Measurements from ENCODE around the gene ZBTB6. TPM values are rescaled to one million over a fixed set of nuclear protein-coding genes. Genes with fewer than 3 reads are reported as not detected.
A peak's percentile ranks its signal among the peaks of the same experiment; 100 is the strongest.

ZBTB6 gene
- total and polyA plus RNA-seq, 2 of the 13 experiments (the other 11 are each of a cell fraction or from before 2014, with no cell fraction given), result 3.7 to 7.1 TPM

DNA sequence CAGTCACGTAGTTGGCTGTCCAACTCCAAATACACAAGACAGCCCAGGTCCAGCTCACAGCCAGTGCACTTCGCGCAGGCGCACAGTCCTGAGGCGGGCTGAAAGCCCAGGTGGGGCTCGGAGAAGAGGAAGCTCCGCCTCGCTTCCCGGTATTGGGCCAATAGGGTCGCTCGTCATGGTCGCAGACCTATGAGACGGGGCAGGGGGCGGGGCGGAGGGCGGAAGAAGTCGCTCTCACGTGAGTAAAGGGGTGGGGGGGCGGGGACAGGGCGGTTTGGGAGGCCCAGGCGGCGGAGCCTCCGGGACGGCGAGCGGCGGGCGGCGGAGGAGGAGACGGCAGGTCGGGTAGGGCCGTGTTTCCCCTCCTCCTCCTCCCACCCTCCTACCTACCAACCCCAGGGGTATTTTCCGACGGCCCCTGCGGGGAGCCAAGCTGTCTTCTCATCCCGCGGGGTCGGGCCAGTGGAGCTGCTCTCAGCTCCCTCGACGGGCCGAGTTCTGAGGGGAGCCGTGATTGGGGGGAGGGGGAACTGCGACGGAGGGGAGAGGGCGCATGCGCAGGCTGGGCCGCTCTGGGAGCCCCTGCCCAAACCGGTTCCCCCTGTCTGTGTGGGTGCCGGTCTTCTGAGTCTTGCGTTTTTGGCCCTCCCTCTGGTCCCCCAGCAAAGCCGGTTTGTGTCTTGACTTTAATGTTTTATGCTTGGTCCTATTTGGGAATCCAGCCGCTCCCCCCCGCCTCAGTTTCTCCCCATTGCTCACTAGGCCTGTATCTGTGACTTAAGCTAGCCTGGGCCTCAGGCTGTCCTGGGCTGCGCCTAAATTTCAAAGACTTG is 27.8 kb upstream of the ZBTB6 start, which contains the start of gene RABGAP1 (continued):
- TF ChIP-seq, protein P1, sequence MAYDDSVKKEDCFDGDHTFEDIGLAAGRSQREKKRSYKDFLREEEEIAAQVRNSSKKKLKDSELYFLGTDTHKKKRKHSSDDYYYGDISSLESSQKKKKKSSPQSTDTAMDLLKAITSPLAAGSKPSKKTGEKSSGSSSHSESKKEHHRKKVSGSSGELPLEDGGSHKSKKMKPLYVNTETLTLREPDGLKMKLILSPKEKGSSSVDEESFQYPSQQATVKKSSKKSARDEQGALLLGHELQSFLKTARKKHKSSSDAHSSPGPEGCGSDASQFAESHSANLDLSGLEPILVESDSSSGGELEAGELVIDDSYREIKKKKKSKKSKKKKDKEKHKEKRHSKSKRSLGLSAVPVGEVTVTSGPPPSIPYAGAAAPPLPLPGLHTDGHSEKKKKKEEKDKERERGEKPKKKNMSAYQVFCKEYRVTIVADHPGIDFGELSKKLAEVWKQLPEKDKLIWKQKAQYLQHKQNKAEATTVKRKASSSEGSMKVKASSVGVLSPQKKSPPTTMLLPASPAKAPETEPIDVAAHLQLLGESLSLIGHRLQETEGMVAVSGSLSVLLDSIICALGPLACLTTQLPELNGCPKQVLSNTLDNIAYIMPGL (CRISPR knock-in tag; IDR thresholded peaks at IDR 0.05; ENCODE audit: borderline replicate concordance in 1 of 2, low read depth in 1 of 2), result peak; percentile 27 to 33; a peak in 2 of 4 replicates
- TF ChIP-seq ZNF24 (IDR thresholded peaks at IDR 0.05) (no peak), ZNF251 (CRISPR knock-in tag; IDR thresholded peaks at IDR 0.05) (no peak), ZEB1 (IDR thresholded peaks at IDR 0.05; ENCODE audit: insufficient replicate concordance, low read depth) (no peak), EHMT2 (IDR thresholded peaks at IDR 0.05; ENCODE audit: borderline replicate concordance, low read depth, low read length) (no peak), ZNF431 (CRISPR knock-in tag; IDR thresholded peaks at IDR 0.05; ENCODE audit: borderline replicate concordance, low read depth) (no peak), RBM39 (IDR thresholded peaks at IDR 0.05; ENCODE audit: low read depth, low read length, poor library complexity, severe bottlenecking) (peak; percentile 78), TCF7L2 (IDR thresholded peaks at IDR 0.05; ENCODE audit: low read depth, low read length) (no peak), ZNF432 (CRISPR knock-in tag; IDR thresholded peaks at IDR 0.05; ENCODE audit: borderline replicate concordance) (no peak), ZNF550 (CRISPR knock-in tag; IDR thresholded peaks at IDR 0.05; ENCODE audit: borderline replicate concordance) (no peak), ZNF383 (CRISPR knock-in tag; IDR thresholded peaks at IDR 0.05; ENCODE audit: borderline replicate concordance) (no peak), TEAD3 (CRISPR knock-in tag; optimal IDR thresholded peaks at IDR 0.05; ENCODE audit: borderline replicate concordance) (peak; percentile 32), ZFP62 (CRISPR knock-in tag; IDR thresholded peaks at IDR 0.05) (no peak), GATAD2A (CRISPR knock-in tag; IDR thresholded peaks at IDR 0.05) (no peak; the same call in none of the 2 replicates), TOE1 (CRISPR knock-in tag; IDR thresholded peaks at IDR 0.05) (no peak), HMGA1 (CRISPR knock-in tag; conservative IDR thresholded peaks at IDR 0.05) (no peak), NR3C1 (CRISPR knock-in tag; IDR thresholded peaks at IDR 0.05) (no peak), ZNF331 (CRISPR knock-in tag; IDR thresholded peaks at IDR 0.05) (no peak), HNRNPH1 (optimal IDR thresholded peaks at IDR 0.05; ENCODE audit: low read depth, low read length) (no peak), ZNF563 (CRISPR knock-in tag; IDR thresholded peaks at IDR 0.05) (no peak), ZNF615 (CRISPR knock-in tag; IDR thresholded peaks at IDR 0.05; ENCODE audit: borderline replicate concordance) (no peak), ZNF282 (IDR thresholded peaks at IDR 0.05; ENCODE audit: partially characterized antibody) (no peak)
- TF ChIP-seq, protein P2, sequence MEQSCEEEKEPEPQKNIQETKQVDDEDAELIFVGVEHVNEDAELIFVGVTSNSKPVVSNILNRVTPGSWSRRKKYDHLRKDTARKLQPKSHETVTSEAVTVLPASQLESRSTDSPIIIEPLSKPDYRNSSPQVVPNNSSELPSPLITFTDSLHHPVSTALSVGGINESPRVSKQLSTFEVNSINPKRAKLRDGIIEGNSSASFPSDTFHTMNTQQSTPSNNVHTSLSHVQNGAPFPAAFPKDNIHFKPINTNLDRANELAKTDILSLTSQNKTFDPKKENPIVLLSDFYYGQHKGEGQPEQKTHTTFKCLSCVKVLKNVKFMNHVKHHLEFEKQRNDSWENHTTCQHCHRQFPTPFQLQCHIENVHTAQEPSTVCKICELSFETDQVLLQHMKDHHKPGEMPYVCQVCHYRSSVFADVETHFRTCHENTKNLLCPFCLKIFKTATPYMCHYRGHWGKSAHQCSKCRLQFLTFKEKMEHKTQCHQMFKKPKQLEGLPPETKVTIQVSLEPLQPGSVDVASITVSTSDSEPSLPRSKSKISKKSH (CRISPR knock-in tag; IDR thresholded peaks at IDR 0.05; ENCODE audit: borderline replicate concordance), result 0 out of 2 replicates have a peak, but pooled peaks have one; percentile 36
- TF ChIP-seq, protein P3, sequence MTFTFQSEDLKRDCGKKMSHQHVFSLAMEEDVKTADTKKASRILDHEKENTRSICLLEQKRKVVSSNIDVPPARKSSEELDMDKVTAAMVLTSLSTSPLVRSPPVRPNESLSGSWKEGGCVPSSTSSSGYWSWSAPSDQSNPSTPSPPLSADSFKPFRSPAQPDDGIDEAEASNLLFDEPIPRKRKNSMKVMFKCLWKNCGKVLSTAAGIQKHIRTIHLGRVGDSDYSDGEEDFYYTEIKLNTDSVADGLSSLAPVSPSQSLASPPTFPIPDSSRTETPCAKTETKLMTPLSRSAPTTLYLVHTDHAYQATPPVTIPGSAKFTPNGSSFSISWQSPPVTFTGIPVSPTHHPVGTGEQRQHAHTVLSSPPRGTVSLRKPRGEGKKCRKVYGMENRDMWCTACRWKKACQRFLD (CRISPR knock-in tag; IDR thresholded peaks at IDR 0.05; ENCODE audit: borderline replicate concordance), result no peak

Measured in HepG2 (cell line).